Caco-2 (cell line): ENCODE measurements around the gene CCT7. TPM values are rescaled to one million over a fixed set of nuclear protein-coding genes. Genes with fewer than 3 reads are reported as not detected.

Source experiments
- BruUV-seq: library from RNA; stranded (reverse); fragments of 400-500 nt; replicated peaks from 2 replicates; lab custom pipeline; 2021; lab: Mats Ljungman, UMichigan
- CTCF ChIA-PET: fragments of 300-600 bp; sonication (Branson Sonifier 250); formaldehyde crosslinking; loops from one replicate; lab custom pipeline; 2022; ENCODE audit warnings: antibody characterized with exemption; lab: Charles Lee
- POLR2A ChIA-PET: fragments of 300-600 bp; sonication (Branson Sonifier 250); formaldehyde crosslinking; loops from one replicate; lab custom pipeline; 2022; ENCODE audit warnings: antibody characterized with exemption; lab: Charles Lee
- DNase-seq, 2 experiments: peaks; one replicate each; pipeline versions ENCODE4 v3.0.0 to v3.0.0-alpha.2; 2020 to 2022
- H3K27me3 ChIP-seq: replicated peaks from 2 replicates; pipeline ENCODE4 v1.6.0; 2011; ENCODE audit warnings: low read length; ENCODE audit not compliant: control insufficient read depth, insufficient read depth
- H3K36me3 ChIP-seq: 2 replicates; pipeline ENCODE4 v1.5.1; 2011; ENCODE audit warnings: low read length; ENCODE audit not compliant: control insufficient read depth, insufficient read depth
- H3K4me1 ChIP-seq: fragments of 250-450 bp; sonication (Bioruptor Pico); 2 replicates; pipeline ENCODE4 v1.5.1; 2020; ENCODE audit warnings: mild to moderate bottlenecking
- H3K4me3 ChIP-seq: 2 replicates; pipeline ENCODE4 v1.5.1; 2011; ENCODE audit warnings: low read depth, mild to moderate bottlenecking, control low read depth, low read length
- H3K9me3 ChIP-seq: fragments of 250-450 bp; sonication (Bioruptor Pico); 2 replicates; pipeline ENCODE4 v1.5.1; 2020; ENCODE audit warnings: mild to moderate bottlenecking, moderate library complexity
- H3K27ac Mint-ChIP-seq: one replicate; pipeline ENCODE4 v1.8.0; 2022; ENCODE audit warnings: mixed read lengths; ENCODE audit not compliant: unreplicated experiment
- H3K27me3 Mint-ChIP-seq: one replicate; pipeline ENCODE4 v1.8.0; 2022; ENCODE audit warnings: mixed read lengths; ENCODE audit not compliant: insufficient read depth, unreplicated experiment
- H3K36me3 Mint-ChIP-seq: one replicate; pipeline ENCODE4 v1.8.0; 2022; ENCODE audit warnings: mild to moderate bottlenecking, mixed read lengths; ENCODE audit not compliant: insufficient read depth, unreplicated experiment
- H3K4me1 Mint-ChIP-seq: one replicate; pipeline ENCODE4 v1.8.0; 2022; ENCODE audit warnings: low read depth, mixed read lengths; ENCODE audit not compliant: unreplicated experiment
- H3K4me3 Mint-ChIP-seq: one replicate; pipeline ENCODE4 v1.8.0; 2022; ENCODE audit warnings: mild to moderate bottlenecking, moderate library complexity, mixed read lengths; ENCODE audit not compliant: unreplicated experiment
- H3K9me3 Mint-ChIP-seq: one replicate; pipeline ENCODE4 v1.8.0; 2022; ENCODE audit warnings: mixed read lengths; ENCODE audit not compliant: unreplicated experiment
- CTCF ChIP-seq, 2 experiments: fragments of 200-600 bp in 1 of 2; IDR thresholded peaks; 1 replicate in 1 of 2; 2 replicates in 1 of 2; pipeline versions ENCODE4 v1.5.1 to v1.8.0; 2011 to 2022; ENCODE audit warnings: antibody characterized with exemption in 1 of 2, control low read depth in 1 of 2, inconsistent platforms in 1 of 2, low read depth in 1 of 2, low read length in 1 of 2, mild to moderate bottlenecking in 1 of 2, moderate library complexity in 1 of 2; ENCODE audit not compliant: insufficient read depth in 1 of 2, severe bottlenecking in 1 of 2, unreplicated experiment in 1 of 2
- intact Hi-C: fragments of 100-400 bp; cut with micrococcal nuclease; formaldehyde crosslinking; loops from one replicate; pipeline ENCODE4 v1.10.0; 2022; ENCODE audit not compliant: unreplicated experiment
- total RNA-seq: library from RNA; stranded (reverse); gene quantifications from 2 replicates; pipeline ENCODE4 v1.2.3, GENCODE V29; 2022

The CCT7 gene
- total RNA-seq, 1 experiment from 2014 or later: 450 TPM

- peaks cover 19% of the 10 kb centered on the region for H3K27me3 Mint-ChIP-seq
- no TSS peak for BruUV-seq
- CTCF ChIA-PET: no interaction called here
These were observed 57.6 kb downstream of the CCT7 start for GRCh38 chr2:73291461-73292315.

GRCh38 chr2:73292316-73292905 lies 58.3 kb downstream of the CCT7 start:
- intact Hi-C loops: no loop called here
- H3K4me3 Mint-ChIP-seq: peak overlapping the region; percentile 71
- no peaks in the 10 kb centered on the region for H3K36me3 Mint-ChIP-seq
- CTCF ChIA-PET: no interaction called here
- Histone ChIP-seq H3K36me3 (no peaks in the 10 kb centered on the region), H3K4me3 (no peak overlapping the region), H3K4me1 (no peaks in the 10 kb centered on the region), H3K9me3 (no peaks in the 10 kb centered on the region), H3K27me3 (peaks cover 1% of the 10 kb centered on the region; the same call in 1 of the 2 replicates)
- H3K27me3 Mint-ChIP-seq: peaks cover 21% of the 10 kb centered on the region
- no TSS peak for BruUV-seq
- H3K27ac Mint-ChIP-seq: no peak overlapping the region
- H3K4me1 Mint-ChIP-seq: no peaks in the 10 kb centered on the region
- POLR2A ChIA-PET: no interaction called here
- no peak for TF ChIP-seq CTCF (IDR thresholded peaks at IDR 0.05; ENCODE audit: insufficient read depth in 1 of 2, low read depth in 1 of 2, low read length in 1 of 2, severe bottlenecking in 1 of 2, unreplicated experiment in 1 of 2)
- no peak for DNase-seq
- H3K9me3 Mint-ChIP-seq: no peaks in the 10 kb centered on the region

More at GRCh38 chr2:73291461-73292315, 57.6 kb downstream of the CCT7 start:
- Mint-ChIP-seq H3K4me3 (peak overlapping the region; percentile 34), H3K4me1 (no peaks in the 10 kb centered on the region), H3K27ac (no peak overlapping the region), H3K36me3 (no peaks in the 10 kb centered on the region), H3K9me3 (no peaks in the 10 kb centered on the region)
- H3K27me3 ChIP-seq: no peaks in the 10 kb centered on the region; the same call in 1 of the 2 replicates
- intact Hi-C loops: no loop called here
- no peak overlapping the region for H3K4me3 ChIP-seq
- H3K9me3 ChIP-seq: no peaks in the 10 kb centered on the region
- POLR2A ChIA-PET: no interaction called here
- peak; percentile 18 to 24 for TF ChIP-seq CTCF (IDR thresholded peaks at IDR 0.05; ENCODE audit: insufficient read depth in 1 of 2, low read depth in 1 of 2, low read length in 1 of 2, severe bottlenecking in 1 of 2, unreplicated experiment in 1 of 2)
- H3K4me1 ChIP-seq: no peaks in the 10 kb centered on the region
- no peaks in the 10 kb centered on the region for H3K36me3 ChIP-seq
- DNase-seq: peak in 1 of 2 experiments; percentile 36

GRCh38 chr2:73292906-73293533 lies 58.9 kb downstream of the CCT7 start:
- ChIA-PET POLR2A (interaction anchor here (0.7 kb wide), 1 partner anchor 58 kb away, joined by 3 read pairs; the partner anchor contains the start of gene CCT7), CTCF (interaction anchor here (0.6 to 0.8 kb wide), 3 partner anchors 9 to 135 kb away, joined by 3 read pairs; partner anchors contain the start of gene FBXO41)
- H3K4me1 ChIP-seq: no peaks in the 10 kb centered on the region
- H3K36me3 Mint-ChIP-seq: no peaks in the 10 kb centered on the region
- TSS peak; percentile 52 for BruUV-seq
- peak in 1 of 2 experiments; percentile 11 for DNase-seq
- H3K9me3 ChIP-seq: no peaks in the 10 kb centered on the region
- peak overlapping the region; percentile 18 for H3K27ac Mint-ChIP-seq
- H3K36me3 ChIP-seq: no peaks in the 10 kb centered on the region
- H3K9me3 Mint-ChIP-seq: no peaks in the 10 kb centered on the region
- H3K4me3 ChIP-seq: peak overlapping the region; percentile 45
- no peak for TF ChIP-seq CTCF (IDR thresholded peaks at IDR 0.05; ENCODE audit: insufficient read depth in 1 of 2, low read depth in 1 of 2, low read length in 1 of 2, severe bottlenecking in 1 of 2, unreplicated experiment in 1 of 2)
- intact Hi-C loops: no loop called here
- no peaks in the 10 kb centered on the region for H3K4me1 Mint-ChIP-seq
- H3K27me3 ChIP-seq: peaks cover 1% of the 10 kb centered on the region; the same call in 1 of the 2 replicates
- peaks cover 23% of the 10 kb centered on the region for H3K27me3 Mint-ChIP-seq
- peak overlapping the region; percentile 71 for H3K4me3 Mint-ChIP-seq
